IMR-90 (cell line): ENCODE results near the gene TOP2B.

Source experiments
- BHLHE40 ChIP-seq: fragments of 150-350 bp; IDR thresholded peaks from 2 replicates; pipeline ENCODE4 v1.6.1; 2016; ENCODE audit warnings: mild to moderate bottlenecking, low read depth, low read length
- ELK1 ChIP-seq: fragments of 150-350 bp; IDR thresholded peaks from 2 replicates; pipeline ENCODE4 v1.6.1; 2016; ENCODE audit warnings: low read depth, mild to moderate bottlenecking, low read length, moderate library complexity, borderline replicate concordance
- FOS ChIP-seq: fragments of 150-350 bp; IDR thresholded peaks from 2 replicates; pipeline ENCODE4 v1.6.1; 2016; ENCODE audit warnings: low read depth, low read length
- MAFK ChIP-seq: IDR thresholded peaks from 2 replicates; pipeline ENCODE4 v1.6.1; 2012; ENCODE audit warnings: low read depth, low read length, improper control_type of control experiment
- POLR2A ChIP-seq: IDR thresholded peaks from 2 replicates; pipeline ENCODE4 v1.6.1; 2012; ENCODE audit warnings: mild to moderate bottlenecking, low read depth, low read length
- RAD21 ChIP-seq: IDR thresholded peaks from 2 replicates; pipeline ENCODE4 v1.6.1; 2012; ENCODE audit warnings: low read length, improper control_type of control experiment
- RFX5 ChIP-seq: IDR thresholded peaks from 2 replicates; pipeline ENCODE4 v1.8.0; 2012; ENCODE audit warnings: low read depth, mild to moderate bottlenecking, low read length, moderate library complexity
- SMC3 ChIP-seq: fragments of 150-350 bp; IDR thresholded peaks from 2 replicates; pipeline ENCODE4 v1.6.1; 2016; ENCODE audit warnings: low read depth, mild to moderate bottlenecking, antibody characterized with exemption, low read length, moderate library complexity
- TF ChIP-seq, protein P1 (sequence below): conservative IDR thresholded peaks from 2 replicates; pipeline ENCODE4 v1.5.1; 2012; ENCODE audit warnings: mild to moderate bottlenecking, low read depth, low read length, improper control_type of control experiment
- TF ChIP-seq, protein P2 (sequence below): fragments of 150-350 bp; IDR thresholded peaks from 2 replicates; pipeline ENCODE4 v1.6.1; 2017; ENCODE audit warnings: mild to moderate bottlenecking, antibody characterized with exemption, low read length, low read depth

DNA sequence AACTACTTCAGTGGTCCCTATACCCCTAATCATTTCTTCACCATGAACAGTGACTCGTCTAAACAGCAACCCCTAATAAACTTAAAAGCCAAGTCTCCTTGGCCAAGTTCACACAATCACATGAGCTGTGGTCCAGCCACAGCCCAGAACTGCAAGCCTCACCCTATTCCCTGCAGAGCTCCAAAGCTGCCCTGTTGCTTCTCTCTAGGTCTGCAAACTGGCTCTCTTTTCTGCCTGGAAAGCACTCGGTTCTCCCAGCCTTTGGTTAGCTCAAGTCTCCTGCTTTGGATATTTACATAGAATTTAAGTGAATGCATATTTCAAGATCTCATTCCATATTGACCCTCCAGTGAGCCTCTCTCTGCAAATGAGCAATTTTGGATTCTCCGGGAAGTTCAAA is 107.0 kb downstream of the TOP2B start:
- TF ChIP-seq, protein P1, sequence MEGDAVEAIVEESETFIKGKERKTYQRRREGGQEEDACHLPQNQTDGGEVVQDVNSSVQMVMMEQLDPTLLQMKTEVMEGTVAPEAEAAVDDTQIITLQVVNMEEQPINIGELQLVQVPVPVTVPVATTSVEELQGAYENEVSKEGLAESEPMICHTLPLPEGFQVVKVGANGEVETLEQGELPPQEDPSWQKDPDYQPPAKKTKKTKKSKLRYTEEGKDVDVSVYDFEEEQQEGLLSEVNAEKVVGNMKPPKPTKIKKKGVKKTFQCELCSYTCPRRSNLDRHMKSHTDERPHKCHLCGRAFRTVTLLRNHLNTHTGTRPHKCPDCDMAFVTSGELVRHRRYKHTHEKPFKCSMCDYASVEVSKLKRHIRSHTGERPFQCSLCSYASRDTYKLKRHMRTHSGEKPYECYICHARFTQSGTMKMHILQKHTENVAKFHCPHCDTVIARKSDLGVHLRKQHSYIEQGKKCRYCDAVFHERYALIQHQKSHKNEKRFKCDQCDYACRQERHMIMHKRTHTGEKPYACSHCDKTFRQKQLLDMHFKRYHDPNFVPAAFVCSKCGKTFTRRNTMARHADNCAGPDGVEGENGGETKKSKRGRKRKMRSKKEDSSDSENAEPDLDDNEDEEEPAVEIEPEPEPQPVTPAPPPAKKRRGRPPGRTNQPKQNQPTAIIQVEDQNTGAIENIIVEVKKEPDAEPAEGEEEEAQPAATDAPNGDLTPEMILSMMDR, result no peak
- TF ChIP-seq ELK1 (no peak), RAD21 (no peak), RFX5 (no peak), MAFK (no peak), POLR2A (no peak), BHLHE40 (no peak), FOS (no peak), SMC3 (no peak)
- TF ChIP-seq, protein P2, sequence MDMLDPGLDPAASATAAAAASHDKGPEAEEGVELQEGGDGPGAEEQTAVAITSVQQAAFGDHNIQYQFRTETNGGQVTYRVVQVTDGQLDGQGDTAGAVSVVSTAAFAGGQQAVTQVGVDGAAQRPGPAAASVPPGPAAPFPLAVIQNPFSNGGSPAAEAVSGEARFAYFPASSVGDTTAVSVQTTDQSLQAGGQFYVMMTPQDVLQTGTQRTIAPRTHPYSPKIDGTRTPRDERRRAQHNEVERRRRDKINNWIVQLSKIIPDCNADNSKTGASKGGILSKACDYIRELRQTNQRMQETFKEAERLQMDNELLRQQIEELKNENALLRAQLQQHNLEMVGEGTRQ, result no peak
